Astrocyte of the cerebellum (primary cell): ENCODE data around the gene OSBPL3.

Experiments used
- DNase-seq: peaks from one replicate; pipeline ENCODE4 v3.0.0-alpha.2; 2011; ENCODE audit warnings: low read depth
- H3K4me3 ChIP-seq: 2 replicates; pipeline ENCODE4 v1.5.1; 2011; ENCODE audit warnings: mild to moderate bottlenecking, low read depth, low read length, moderate library complexity
- CTCF ChIP-seq: IDR thresholded peaks from 2 replicates; pipeline ENCODE4 v1.5.1; 2012; ENCODE audit warnings: low read length, low read depth, moderate library complexity, mild to moderate bottlenecking; ENCODE audit errors: missing control alignments
- in situ Hi-C: cut with HindIII; loops from 2 replicates; pipeline ENCODE4 v1.10.0; 2017; ENCODE audit warnings: low sequenced_read_pairs

The OSBPL3 gene

GRCh38 chr7:24967696-24968095, 12.3 kb downstream of the OSBPL3 start:
- TF ChIP-seq CTCF, result no peak
- no peak for DNase-seq
- H3K4me3 ChIP-seq, result no peak overlapping the region
- in situ Hi-C loops, result no loop called here

- DNase-seq, result no peak
- no peak overlapping the region for H3K4me3 ChIP-seq
- in situ Hi-C loops, result no loop called here
- no peak for TF ChIP-seq CTCF
Measured at GRCh38 chr7:24966802-24967201, 13.2 kb downstream of the OSBPL3 start.

GRCh38 chr7:24965831-24966708, 13.9 kb downstream of the OSBPL3 start:
- in situ Hi-C loops, result no loop called here
- DNase-seq, result no peak
- H3K4me3 ChIP-seq, result no peak overlapping the region
- no peak for TF ChIP-seq CTCF

DNA sequence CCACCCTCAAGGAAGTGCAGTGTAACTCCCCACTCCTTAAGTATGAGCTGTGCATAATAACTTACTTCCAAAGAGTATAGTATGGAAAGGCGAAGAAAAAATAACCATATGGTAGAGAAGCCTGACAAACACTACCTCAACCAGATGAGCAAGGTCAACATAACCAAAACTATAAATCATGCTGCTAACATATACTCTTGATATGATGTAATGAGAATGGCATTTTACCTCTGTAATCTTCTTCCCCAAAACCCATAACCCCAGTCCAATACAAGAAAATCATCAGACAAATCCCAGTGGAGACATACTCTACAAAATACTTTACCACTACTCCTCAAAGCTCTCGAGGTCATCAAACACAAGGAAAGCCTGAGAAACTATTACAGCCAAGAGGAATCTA, 15.8 kb downstream of the OSBPL3 start:
- TF ChIP-seq CTCF, result no peak
- no peak overlapping the region for H3K4me3 ChIP-seq
- in situ Hi-C loops, result no loop called here
- DNase-seq, result no peak

DNA sequence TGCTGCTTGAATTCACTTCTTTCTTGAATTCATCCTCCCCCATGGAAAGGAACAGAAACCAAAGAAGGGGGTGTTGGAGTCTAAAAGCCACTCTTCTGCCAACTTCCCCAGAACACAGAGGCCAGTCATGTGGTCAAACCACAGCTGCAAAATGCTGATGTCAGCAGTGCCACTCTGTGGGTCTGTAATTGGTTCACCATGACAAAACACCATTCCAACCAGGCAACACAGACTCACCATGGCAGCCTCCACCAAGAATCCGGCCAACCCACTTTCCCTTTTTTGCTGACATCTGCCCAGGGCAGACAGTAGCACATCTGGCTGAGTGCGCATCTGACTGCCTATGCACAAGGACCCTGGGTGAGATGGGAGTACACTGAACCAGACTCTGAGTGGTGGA, 16.8 kb downstream of the OSBPL3 start:
- no peak for TF ChIP-seq CTCF
- peak; percentile 66 for DNase-seq

GRCh38 chr7:24962418-24962962, 17.5 kb downstream of the OSBPL3 start:
- no peak for DNase-seq
- in situ Hi-C loops, result no loop called here
- no peak for TF ChIP-seq CTCF
- no peak overlapping the region for H3K4me3 ChIP-seq

More for the DNA sequence above, 16.8 kb downstream of the OSBPL3 start:
- in situ Hi-C loops, result no loop called here
- H3K4me3 ChIP-seq, result no peak overlapping the region
